NT2/D1 (cell line): ENCODE data around the gene CALB2.

ENCODE experiments used
- SUZ12 ChIP-seq: IDR thresholded peaks from 2 replicates; pipeline ENCODE4 v1.6.1; 2011; ENCODE audit not compliant: insufficient read length, insufficient read depth; ENCODE audit errors: extremely low read depth
- YY1 ChIP-seq: IDR thresholded peaks from 2 replicates; pipeline ENCODE4 v1.6.1; 2011; ENCODE audit not compliant: insufficient read length, insufficient read depth

DNA sequence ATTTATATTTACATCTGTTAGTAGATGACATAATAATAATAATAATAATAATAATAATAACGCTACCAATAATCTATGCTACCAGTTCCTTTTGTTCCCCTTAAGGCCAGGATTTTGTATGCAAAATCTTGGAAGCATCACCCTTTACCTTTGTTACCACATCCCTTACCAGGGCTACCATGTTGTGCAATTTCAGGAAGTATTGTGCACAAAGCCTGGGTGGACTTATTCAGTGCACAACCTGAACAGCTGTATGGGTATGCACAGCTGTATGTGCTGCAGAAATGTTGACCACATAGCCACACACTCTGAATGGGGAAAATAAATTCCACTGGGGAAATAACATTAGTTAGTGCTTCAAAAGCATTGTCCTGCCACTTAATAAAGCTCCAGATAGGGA lies 19.9 kb upstream of the CALB2 start:
- TF ChIP-seq YY1 (no peak), SUZ12 (no peak)
